Stimulated activated CD8-positive, alpha-beta memory T cell treated with anti-CD3 and anti-CD28 coated beads, Interleukin-7, amount 100 ng/mL, for 1 hour (primary cell): Measurements from ENCODE around the gene RRP1B.

ENCODE experiments used
- DNase-seq, 2 donors: peaks; one replicate each; pipeline ENCODE4 v3.0.0-alpha.2; 2020; ENCODE audit warnings: low read depth in 2 of 2

The RRP1B gene

GRCh38 chr21:43740497-43741156 is 81.3 kb downstream of the RRP1B start:
- no peak for DNase-seq

DNA sequence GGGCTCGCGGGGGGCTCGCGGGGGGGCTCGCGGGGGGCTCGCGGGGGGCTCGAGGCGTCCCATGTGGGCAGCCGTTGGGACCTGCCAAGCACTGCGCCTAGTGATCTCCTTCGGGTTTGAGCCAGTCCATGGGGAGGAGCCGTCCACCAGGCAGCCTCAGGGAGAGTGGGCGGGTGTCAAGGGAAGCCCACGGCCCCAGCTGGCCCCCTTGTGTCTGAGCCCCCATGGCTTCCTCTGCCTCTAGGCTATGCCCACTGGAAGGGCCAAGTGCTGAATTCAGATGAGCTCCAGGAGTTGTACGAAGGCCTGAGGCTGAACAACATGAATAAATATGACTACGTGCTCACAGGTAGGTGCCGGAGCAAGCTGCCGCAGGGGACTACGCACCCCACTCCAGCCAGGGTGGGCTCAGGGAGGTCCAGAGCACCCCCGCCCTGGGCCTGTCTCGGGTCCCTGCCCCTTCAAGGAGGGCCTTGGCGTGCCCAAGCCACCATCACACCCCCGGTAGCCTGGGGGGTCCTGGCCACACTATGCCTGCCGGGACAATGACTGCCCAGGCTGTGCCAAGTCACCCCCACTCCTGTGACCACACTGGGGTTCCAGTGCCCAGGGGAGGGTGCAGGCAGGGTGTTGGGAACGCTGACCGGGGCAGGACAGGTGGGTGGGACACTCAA is 82.2 kb downstream of the RRP1B start:
- DNase-seq = no peak

DNA sequence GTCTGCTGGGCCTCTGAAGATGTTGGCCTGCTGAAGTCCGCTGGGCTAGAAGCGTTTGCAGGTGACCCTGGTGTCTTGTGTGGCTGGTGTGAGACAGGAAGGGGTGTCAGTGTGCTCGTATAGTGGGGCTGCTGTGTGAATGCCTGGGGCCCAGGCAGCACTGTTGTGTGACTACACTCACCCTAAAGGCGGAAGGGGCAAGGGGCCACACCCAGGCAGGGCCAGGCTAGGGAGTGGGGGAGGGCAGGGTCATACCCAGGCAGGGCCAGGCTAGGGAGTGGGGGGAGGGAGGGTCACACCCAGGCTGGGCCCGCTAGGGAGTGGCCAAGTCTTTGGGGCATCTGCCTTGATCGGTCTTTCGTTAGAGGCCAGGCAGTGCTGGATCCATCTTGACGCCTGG is 84.6 kb downstream of the RRP1B start:
- no peak for DNase-seq

- DNase-seq = no peak
Measured at GRCh38 chr21:43744725-43745124, 85.4 kb downstream of the RRP1B start.
